Stimulated activated CD4-positive, alpha-beta T cell treated with anti-CD3 and anti-CD28 coated beads, Interleukin-4, amount 100 ng/mL, for 1 hour (primary cell): Measurements from ENCODE around the gene MACROH2A1.

Experiments
- DNase-seq: peaks from one replicate; pipeline ENCODE4 v3.0.0-alpha.2; 2020

The MACROH2A1 gene

GRCh38 chr5:135435467-135436330 is 36.7 kb upstream of the MACROH2A1 start:
- no peak for DNase-seq

- DNase-seq = no peak
Observed at GRCh38 chr5:135434591-135435466, 35.8 kb upstream of the MACROH2A1 start.

GRCh38 chr5:135433681-135434426 is 34.8 kb upstream of the MACROH2A1 start:
- DNase-seq = no peak

GRCh38 chr5:135432113-135432512 is 33.1 kb upstream of the MACROH2A1 start:
- no peak for DNase-seq

GRCh38 chr5:135430135-135430437 is 31.1 kb upstream of the MACROH2A1 start:
- DNase-seq = no peak

- no peak for DNase-seq
Observed at GRCh38 chr5:135429301-135430134, 30.5 kb upstream of the MACROH2A1 start.

- DNase-seq = no peak
Observed at GRCh38 chr5:135428586-135428985, 29.6 kb upstream of the MACROH2A1 start.

GRCh38 chr5:135426102-135427082 is 27.4 kb upstream of the MACROH2A1 start:
- DNase-seq = no peak

- no peak for DNase-seq
Observed at GRCh38 chr5:135425641-135426040, 26.6 kb upstream of the MACROH2A1 start.

- no peak for DNase-seq
Observed at GRCh38 chr5:135423846-135424168, 24.8 kb upstream of the MACROH2A1 start.

- no peak for DNase-seq
Observed at GRCh38 chr5:135423146-135423845, 24.3 kb upstream of the MACROH2A1 start.

GRCh38 chr5:135422419-135422818 is 23.4 kb upstream of the MACROH2A1 start:
- no peak for DNase-seq

GRCh38 chr5:135417083-135417482 is 18.1 kb upstream of the MACROH2A1 start:
- DNase-seq = no peak

- DNase-seq = no peak
Observed at GRCh38 chr5:135405082-135405481, 6.1 kb upstream of the MACROH2A1 start.

- DNase-seq = no peak
Observed at GRCh38 chr5:135402031-135402430, 3.0 kb upstream of the MACROH2A1 start.

GRCh38 chr5:135400866-135401265 is 1.8 kb upstream of the MACROH2A1 start:
- DNase-seq = no peak

GRCh38 chr5:135399794-135400542 is 937 bp upstream of the MACROH2A1 start:
- no peak for DNase-seq

- peak; percentile 43 for DNase-seq
Observed at GRCh38 chr5:135398160-135398854, 724 bp downstream of the MACROH2A1 start.

- no peak for DNase-seq
Observed at GRCh38 chr5:135397084-135397483, 1.9 kb downstream of the MACROH2A1 start.
